Gastroesophageal sphincter (tissue), 3 donors: ENCODE data around the gene SSBP3.

Experiments
- CTCF ChIP-seq, 4 experiments: fragments of 200-600 bp in 2 of 4; fragments of 450-650 bp in 2 of 4; sonication (generic) in 1 of 4; IDR thresholded peaks; one replicate each; pipeline ENCODE4 v1.5.1; 2017 to 2019; ENCODE audit warnings: antibody characterized with exemption in 4 of 4, mild to moderate bottlenecking in 2 of 4, moderate library complexity in 2 of 4
- EP300 ChIP-seq: sonication (generic); formaldehyde crosslinking; IDR thresholded peaks from one replicate; pipeline ENCODE4 v1.6.1; 2017; ENCODE audit warnings: antibody characterized with exemption, mild to moderate bottlenecking
- POLR2A ChIP-seq, 2 donors: fragments of 450-650 bp; IDR thresholded peaks; one replicate each; pipeline ENCODE4 v1.6.1; 2017; ENCODE audit warnings: antibody characterized with exemption in 2 of 2, mild to moderate bottlenecking in 2 of 2, moderate library complexity in 1 of 2
- POLR2AphosphoS5 ChIP-seq: sonication (generic); formaldehyde crosslinking; IDR thresholded peaks from one replicate; pipeline ENCODE4 v1.6.1; 2017; ENCODE audit warnings: antibody characterized with exemption

- TF ChIP-seq CTCF (IDR thresholded peaks at IDR 0.05) = no peak
- no peak for TF ChIP-seq POLR2A (IDR thresholded peaks at IDR 0.05)
- no peak for TF ChIP-seq POLR2AphosphoS5
- TF ChIP-seq EP300 = no peak
Observed at GRCh38 chr1:54274881-54275280, 131.3 kb downstream of the SSBP3 start.
